CD14-positive monocyte (primary cell): ENCODE results near the gene SLFN12L. TPM values are rescaled to one million over a fixed set of nuclear protein-coding genes. Genes with fewer than 3 reads are reported as not detected.
"Not testable (repeated sequence)": the region's sequence is repeated elsewhere in the genome, so short reads cannot be mapped to it uniquely, and the experiment has no call there.

Experiments used
- DNase-seq, 3 donors: peaks; one replicate each; pipeline ENCODE4 v3.0.0-alpha.2; 2011 to 2022
- H2AFZ ChIP-seq: 2 replicates; pipeline ENCODE4 v1.6.0; 2012; ENCODE audit warnings: mild to moderate bottlenecking, low read depth, low read length, inconsistent platforms; ENCODE audit not compliant: insufficient read depth, poor library complexity, severe bottlenecking
- H3K27ac ChIP-seq, 2 donors: 1 replicate in 1 of 2; 2 replicates in 1 of 2; pipeline ENCODE4 v1.5.1; 2012 to 2013; ENCODE audit warnings: low read length in 2 of 2, control low read depth in 1 of 2, inconsistent platforms in 1 of 2, low read depth in 1 of 2, mild to moderate bottlenecking in 1 of 2
- H3K27me3 ChIP-seq, 2 donors: one replicate each; pipeline versions ENCODE4 v1.6.0 to v1.6.1; 2011 to 2013; ENCODE audit warnings: low read length in 2 of 2; ENCODE audit not compliant: control insufficient read depth in 2 of 2, insufficient read depth in 2 of 2
- H3K36me3 ChIP-seq, 2 donors: replicated peaks in 1 of 2; 1 replicate in 1 of 2; 2 replicates in 1 of 2; pipeline versions ENCODE4 v1.5.1 to v1.6.1; 2012 to 2013; ENCODE audit warnings: low read length in 2 of 2, control low read depth in 1 of 2, inconsistent platforms in 1 of 2, mild to moderate bottlenecking in 1 of 2; ENCODE audit not compliant: insufficient read depth in 2 of 2, control insufficient read depth in 1 of 2
- H3K4me1 ChIP-seq, 2 donors: 1 replicate in 1 of 2; 2 replicates in 1 of 2; pipeline versions ENCODE4 v1.5.1 to v1.6.1; 2012 to 2013; ENCODE audit warnings: low read length in 2 of 2, control low read depth in 1 of 2, inconsistent platforms in 1 of 2, mild to moderate bottlenecking in 1 of 2, moderate library complexity in 1 of 2; ENCODE audit not compliant: insufficient read depth in 2 of 2, control insufficient read depth in 1 of 2
- H3K4me2 ChIP-seq: replicated peaks from 2 replicates; pipeline ENCODE3; 2012; ENCODE audit warnings: low read length, moderate library complexity, mild to moderate bottlenecking; ENCODE audit not compliant: poor library complexity, severe bottlenecking; ENCODE audit errors: extremely low read depth
- H3K4me3 ChIP-seq, 3 experiments: fragments of 200-600 bp in 1 of 3; sonication (generic) in 1 of 3; replicated peaks in 1 of 3; 1 replicate in 2 of 3; 2 replicates in 1 of 3; pipeline ENCODE4 v1.5.1; 2011 to 2013; ENCODE audit warnings: low read length in 3 of 3, mild to moderate bottlenecking in 3 of 3, control low read depth in 2 of 3, low read depth in 2 of 3, inconsistent platforms in 1 of 3, moderate library complexity in 1 of 3
- H3K79me2 ChIP-seq: 2 replicates; pipeline ENCODE4 v1.6.0; 2012; ENCODE audit warnings: mild to moderate bottlenecking, control low read depth, inconsistent platforms, low read length, moderate library complexity; ENCODE audit not compliant: insufficient read depth
- H3K9ac ChIP-seq: 2 replicates; pipeline ENCODE4 v1.6.0; 2017; ENCODE audit warnings: low read length, mild to moderate bottlenecking; ENCODE audit not compliant: insufficient read depth, poor library complexity, severe bottlenecking
- H3K9me3 ChIP-seq, 2 donors: replicated peaks in 1 of 2; 1 replicate in 1 of 2; 2 replicates in 1 of 2; pipeline versions ENCODE4 v1.5.1 to v1.6.1; 2012 to 2013; ENCODE audit warnings: low read length in 2 of 2, control low read depth in 1 of 2; ENCODE audit not compliant: control insufficient read depth in 1 of 2, insufficient read depth in 1 of 2
- H4K20me1 ChIP-seq: 2 replicates; pipeline ENCODE4 v1.6.0; 2012; ENCODE audit warnings: mild to moderate bottlenecking, low read length, control low read depth, moderate library complexity; ENCODE audit not compliant: insufficient read depth
- H3K27ac Mint-ChIP-seq, 7 donors: one replicate each; pipeline ENCODE4 v1.8.0; 2020; ENCODE audit warnings: mild to moderate bottlenecking in 7 of 7, mixed read lengths in 7 of 7, moderate library complexity in 6 of 7, inconsistent platforms in 2 of 7
- H3K27me3 Mint-ChIP-seq, 3 donors: one replicate each; pipeline ENCODE4 v1.8.0; 2021 to 2022; ENCODE audit warnings: low read depth in 3 of 3, mild to moderate bottlenecking in 3 of 3, mixed read lengths in 3 of 3, moderate library complexity in 3 of 3, inconsistent platforms in 1 of 3
- H3K36me3 Mint-ChIP-seq, 2 donors: one replicate each; pipeline ENCODE4 v1.8.0; 2020; ENCODE audit warnings: mixed read lengths in 2 of 2, inconsistent platforms in 1 of 2, mild to moderate bottlenecking in 1 of 2
- H3K4me1 Mint-ChIP-seq: one replicate; pipeline ENCODE4 v1.8.0; 2020; ENCODE audit warnings: mild to moderate bottlenecking, mixed read lengths
- H3K4me3 Mint-ChIP-seq, 2 donors: one replicate each; pipeline ENCODE4 v1.8.0; 2020; ENCODE audit warnings: mild to moderate bottlenecking in 2 of 2, mixed read lengths in 2 of 2, moderate library complexity in 1 of 2
- H3K9me3 Mint-ChIP-seq, 7 donors: one replicate each; pipeline ENCODE4 v1.8.0; 2020 to 2022; ENCODE audit warnings: mixed read lengths in 7 of 7, mild to moderate bottlenecking in 6 of 7, moderate library complexity in 6 of 7, inconsistent platforms in 2 of 7
- WGBS: methylation state at CpG from one replicate; pipeline ENCODE4 v1.1.5; 2013; ENCODE audit warnings: missing lambda C conversion rate; ENCODE audit not compliant: insufficient coverage; 5-methylcytosine and 5-hydroxymethylcytosine counted together
- intact Hi-C, 2 donors: fragments of 100-400 bp; cut with micrococcal nuclease; formaldehyde crosslinking; loops; one replicate each; pipeline versions ENCODE4 v1.15.0 to v1.15.1; 2023
- polyA plus RNA-seq, 3 donors: library from polyadenylated mRNA; depleted of rRNA in 1 of 3; unstranded in 2 of 3; stranded (reverse) in 1 of 3; fragments of 300-500 nt in 2 of 3; fragments of >200 nt in 1 of 3; fragmentation: Illumina TruSeq in 2 of 3; gene quantifications; 1 replicate in 2 of 3; 2 replicates in 1 of 3; pipeline ENCODE4 v1.2.3, GENCODE V29; 2012 to 2021
- TF ChIP-seq, protein P1 (sequence below): fragments of 200-600 bp; IDR thresholded peaks from one replicate; pipeline ENCODE4 v1.8.0; 2022; ENCODE audit warnings: antibody characterized with exemption, mild to moderate bottlenecking

The SLFN12L gene
- polyA plus RNA-seq, 3 donors, result 0.14 to 0.25 (median 0.24) TPM

DNA sequence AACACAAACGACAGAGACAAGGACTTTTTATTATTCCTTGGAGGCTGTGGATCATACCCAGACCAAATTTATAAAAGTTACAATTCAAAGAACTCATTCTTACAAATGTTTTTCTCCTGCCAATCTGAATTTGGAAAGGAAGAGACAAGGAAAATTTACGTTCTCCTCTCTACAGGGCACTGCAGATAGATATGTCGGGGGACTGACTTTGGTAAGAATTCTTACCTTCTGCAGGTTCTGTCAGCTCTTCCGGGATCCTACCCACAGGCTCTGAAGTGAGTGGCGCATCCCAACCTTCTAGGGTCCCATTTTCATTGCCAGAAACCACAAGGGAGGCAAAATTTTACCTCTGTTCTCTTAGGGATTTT is 2.2 kb upstream of the SLFN12L start:
- Histone ChIP-seq H3K79me2 (no peaks in the 10 kb centered on the region), H3K27me3 (no peaks in the 10 kb centered on the region), H3K4me1 (peaks cover 18 to 25% of the 10 kb centered on the region in 2 donors), H3K4me2 (peak overlapping the region; percentile 77), H3K9ac (no peak overlapping the region), H2AFZ (peak overlapping the region; percentile 80), H3K4me3 (peak overlapping the region in 2 of 3 experiments; percentile 41 to 89), H4K20me1 (no peaks in the 10 kb centered on the region), H3K36me3 (no peaks in the 10 kb centered on the region), H3K27ac (peak overlapping the region in 1 of 2 donors; percentile 100), H3K9me3 (no peaks in the 10 kb centered on the region)
- 62% methylated on average over 2 of the region's 5 CpGs for whole genome bisulfite sequencing
- Mint-ChIP-seq H3K9me3 (no peaks in the 10 kb centered on the region), H3K4me3 (peak overlapping the region; percentile 43 to 60), H3K27ac (peak overlapping the region; percentile 38 to 99 (median 99)), H3K36me3 (no peaks in the 10 kb centered on the region), H3K27me3 (peaks cover 0 to 1% (median 0%) of the 10 kb centered on the region in 3 donors), H3K4me1 (peaks cover 35% of the 10 kb centered on the region)
- intact Hi-C loops, result loop anchor here in 1 of 2 donors (2.0 to 10.0 kb wide), 6 partner anchors 47 to 367 kb away; partner anchors contain the start of genes AP2B1, SLFN11, SLFN5 and TAF15
- TF ChIP-seq, protein P1, sequence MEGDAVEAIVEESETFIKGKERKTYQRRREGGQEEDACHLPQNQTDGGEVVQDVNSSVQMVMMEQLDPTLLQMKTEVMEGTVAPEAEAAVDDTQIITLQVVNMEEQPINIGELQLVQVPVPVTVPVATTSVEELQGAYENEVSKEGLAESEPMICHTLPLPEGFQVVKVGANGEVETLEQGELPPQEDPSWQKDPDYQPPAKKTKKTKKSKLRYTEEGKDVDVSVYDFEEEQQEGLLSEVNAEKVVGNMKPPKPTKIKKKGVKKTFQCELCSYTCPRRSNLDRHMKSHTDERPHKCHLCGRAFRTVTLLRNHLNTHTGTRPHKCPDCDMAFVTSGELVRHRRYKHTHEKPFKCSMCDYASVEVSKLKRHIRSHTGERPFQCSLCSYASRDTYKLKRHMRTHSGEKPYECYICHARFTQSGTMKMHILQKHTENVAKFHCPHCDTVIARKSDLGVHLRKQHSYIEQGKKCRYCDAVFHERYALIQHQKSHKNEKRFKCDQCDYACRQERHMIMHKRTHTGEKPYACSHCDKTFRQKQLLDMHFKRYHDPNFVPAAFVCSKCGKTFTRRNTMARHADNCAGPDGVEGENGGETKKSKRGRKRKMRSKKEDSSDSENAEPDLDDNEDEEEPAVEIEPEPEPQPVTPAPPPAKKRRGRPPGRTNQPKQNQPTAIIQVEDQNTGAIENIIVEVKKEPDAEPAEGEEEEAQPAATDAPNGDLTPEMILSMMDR, result peak; percentile 65
- DNase-seq, result no peak

DNA sequence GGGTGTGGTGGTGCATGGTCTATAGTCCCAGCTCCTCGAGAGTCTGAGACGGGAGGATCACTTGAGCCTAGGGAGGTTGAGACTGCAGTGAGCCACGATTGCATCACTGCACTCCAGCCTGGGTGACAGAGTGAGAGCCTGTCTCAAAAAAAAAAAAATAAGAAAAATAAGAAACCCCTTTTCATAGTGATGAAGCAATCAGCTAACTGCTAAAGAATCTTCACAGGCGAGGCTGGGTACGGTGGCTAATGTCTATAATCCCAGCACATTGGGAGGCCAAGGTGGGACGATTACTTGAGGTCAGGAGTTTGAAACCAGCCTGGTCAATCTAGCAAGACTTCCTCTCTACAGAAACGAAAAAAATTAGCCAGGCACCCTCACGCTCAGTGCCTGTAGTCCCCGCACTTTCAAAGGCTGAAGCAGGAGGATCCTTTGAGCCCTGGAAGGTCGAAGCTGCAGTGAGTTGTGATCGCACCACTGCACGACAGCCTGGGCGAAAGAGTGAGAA is 760 bp downstream of the SLFN12L start:
- no peak overlapping the region for H3K27ac ChIP-seq
- H3K9me3 ChIP-seq, result no peaks in the 10 kb centered on the region
- H3K27ac Mint-ChIP-seq, result peak overlapping the region in 3 of 7 donors; percentile 7 to 42 (median 19)
- H3K4me1 ChIP-seq, result peaks cover 17 to 23% of the 10 kb centered on the region in 2 donors
- 91% methylated on average over 6 of the region's 13 CpGs for WGBS
- no peaks in the 10 kb centered on the region for H4K20me1 ChIP-seq
- intact Hi-C loops, result loop anchor here in 1 of 2 donors (5.0 to 10.0 kb wide), 3 partner anchors 162 to 364 kb away; partner anchors contain the start of gene SLFN11
- peak overlapping the region; percentile 47 for H2AFZ ChIP-seq
- no peaks in the 10 kb centered on the region for H3K27me3 ChIP-seq
- peak overlapping the region in 1 of 2 donors; percentile 53 for H3K4me3 Mint-ChIP-seq
- H3K9ac ChIP-seq, result no peak overlapping the region
- H3K4me2 ChIP-seq, result no peak overlapping the region
- H3K9me3 Mint-ChIP-seq, result no peaks in the 10 kb centered on the region
- no peak overlapping the region for H3K4me3 ChIP-seq
- no peaks in the 10 kb centered on the region for H3K36me3 Mint-ChIP-seq
- TF ChIP-seq, protein P1, result no peak
- no peaks in the 10 kb centered on the region for H3K79me2 ChIP-seq
- no peaks in the 10 kb centered on the region for H3K36me3 ChIP-seq
- DNase-seq, result peak in 1 of 3 donors; percentile 22
- peaks cover 0 to 1% (median 0%) of the 10 kb centered on the region in 3 donors for H3K27me3 Mint-ChIP-seq
- H3K4me1 Mint-ChIP-seq, result peaks cover 29% of the 10 kb centered on the region

DNA sequence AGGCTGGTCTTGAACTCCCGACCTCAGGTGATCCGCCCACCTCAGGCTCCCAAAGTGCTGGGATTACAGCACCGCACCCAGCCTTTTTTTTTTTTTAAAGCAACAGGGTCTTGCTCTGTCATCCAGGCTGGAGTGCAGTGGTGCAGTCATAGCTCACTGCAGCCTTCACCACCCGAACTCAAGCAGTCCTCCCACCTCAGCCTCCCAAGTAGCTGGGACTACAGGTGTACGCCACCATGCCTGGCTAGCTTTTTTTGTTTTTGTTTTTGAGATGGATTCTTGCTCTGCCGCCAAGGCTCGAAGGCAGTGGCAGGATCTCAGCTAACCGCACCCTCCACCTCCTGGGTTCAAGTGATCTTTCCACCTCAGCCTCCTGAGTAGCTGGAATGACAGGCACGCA is 2.1 kb downstream of the SLFN12L start:
- H3K36me3 ChIP-seq, H3K27me3 Mint-ChIP-seq, H3K27ac ChIP-seq, H3K36me3 Mint-ChIP-seq, H3K79me2 ChIP-seq, H3K9ac ChIP-seq, H3K27ac Mint-ChIP-seq, H3K9me3 Mint-ChIP-seq, DNase-seq, H3K4me2 ChIP-seq, H4K20me1 ChIP-seq, H2AFZ ChIP-seq, H3K4me3 ChIP-seq, H3K9me3 ChIP-seq, H3K27me3 ChIP-seq: not testable (repeated sequence)
- H3K4me1 Mint-ChIP-seq, result peaks cover 22% of the 10 kb centered on the region
- intact Hi-C loops, result loop anchor here (2.0 to 10.0 kb wide), 4 partner anchors 161 to 363 kb away; partner anchors contain the start of gene SLFN11 (in 1 of the 2)
- no CpG with 5 or more reads among the region's 9 CpGs for WGBS
- peak overlapping the region in 1 of 2 donors; percentile 25 for H3K4me3 Mint-ChIP-seq
- peaks cover 11 to 14% of the 10 kb centered on the region in 2 donors for H3K4me1 ChIP-seq
